Inferior parietal cortex (tissue), 1 donor: Measurements from ENCODE around the gene C1orf159.

Source experiments
- DNase-seq: peaks from one replicate; pipeline ENCODE4 v3.0.0-alpha.2; 2016; ENCODE audit errors: extremely low spot score

The C1orf159 gene

GRCh38 chr1:1053682-1054081 lies 62.2 kb downstream of the C1orf159 start:
- DNase-seq: no peak

GRCh38 chr1:1053022-1053421 lies 62.9 kb downstream of the C1orf159 start:
- DNase-seq: no peak

GRCh38 chr1:1052003-1052840 lies 63.7 kb downstream of the C1orf159 start:
- DNase-seq: no peak

GRCh38 chr1:1051127-1051810 lies 64.6 kb downstream of the C1orf159 start:
- DNase-seq: no peak

- DNase-seq: no peak
These were observed 65.3 kb downstream of the C1orf159 start for GRCh38 chr1:1050577-1051052.

- DNase-seq: no peak
These were observed 66.3 kb downstream of the C1orf159 start for GRCh38 chr1:1049318-1050165.

- DNase-seq: no peak
These were observed 67.1 kb downstream of the C1orf159 start for GRCh38 chr1:1048765-1049164.

- no peak for DNase-seq
These were observed 67.9 kb downstream of the C1orf159 start for GRCh38 chr1:1047963-1048362.

- no peak for DNase-seq
These were observed 68.5 kb downstream of the C1orf159 start for GRCh38 chr1:1047407-1047806.

GRCh38 chr1:1046767-1047166 lies 69.1 kb downstream of the C1orf159 start:
- no peak for DNase-seq

- no peak for DNase-seq
These were observed 69.6 kb downstream of the C1orf159 start for GRCh38 chr1:1046243-1046642.

GRCh38 chr1:1045129-1045528 lies 70.8 kb downstream of the C1orf159 start:
- no peak for DNase-seq

GRCh38 chr1:1044455-1045078 lies 71.3 kb downstream of the C1orf159 start:
- no peak for DNase-seq

GRCh38 chr1:1043921-1044320 lies 72.0 kb downstream of the C1orf159 start:
- no peak for DNase-seq

GRCh38 chr1:1043411-1043810 lies 72.5 kb downstream of the C1orf159 start:
- no peak for DNase-seq

GRCh38 chr1:1042835-1043234 lies 73.1 kb downstream of the C1orf159 start:
- no peak for DNase-seq

GRCh38 chr1:1041873-1042272 lies 74.0 kb downstream of the C1orf159 start:
- DNase-seq: no peak

GRCh38 chr1:1041092-1041523 lies 74.8 kb downstream of the C1orf159 start:
- DNase-seq: no peak

- DNase-seq: peak; percentile 45
These were observed 75.6 kb downstream of the C1orf159 start for GRCh38 chr1:1040004-1040991.

GRCh38 chr1:1039145-1039910 lies 76.6 kb downstream of the C1orf159 start:
- DNase-seq: no peak
